ENCODE measurements around the gene NKX3-2. TPM values are rescaled to one million over a fixed set of nuclear protein-coding genes. Genes with fewer than 3 reads are reported as not detected.
A peak's percentile ranks its signal among the peaks of the same experiment; 100 is the strongest.

NKX3-2 gene
- total and polyA plus RNA-seq, 2 of the 8 experiments (the other 6 are each of a cell fraction or from before 2014, with no cell fraction given): 0.13 TPM; not detected in 1

DNA sequence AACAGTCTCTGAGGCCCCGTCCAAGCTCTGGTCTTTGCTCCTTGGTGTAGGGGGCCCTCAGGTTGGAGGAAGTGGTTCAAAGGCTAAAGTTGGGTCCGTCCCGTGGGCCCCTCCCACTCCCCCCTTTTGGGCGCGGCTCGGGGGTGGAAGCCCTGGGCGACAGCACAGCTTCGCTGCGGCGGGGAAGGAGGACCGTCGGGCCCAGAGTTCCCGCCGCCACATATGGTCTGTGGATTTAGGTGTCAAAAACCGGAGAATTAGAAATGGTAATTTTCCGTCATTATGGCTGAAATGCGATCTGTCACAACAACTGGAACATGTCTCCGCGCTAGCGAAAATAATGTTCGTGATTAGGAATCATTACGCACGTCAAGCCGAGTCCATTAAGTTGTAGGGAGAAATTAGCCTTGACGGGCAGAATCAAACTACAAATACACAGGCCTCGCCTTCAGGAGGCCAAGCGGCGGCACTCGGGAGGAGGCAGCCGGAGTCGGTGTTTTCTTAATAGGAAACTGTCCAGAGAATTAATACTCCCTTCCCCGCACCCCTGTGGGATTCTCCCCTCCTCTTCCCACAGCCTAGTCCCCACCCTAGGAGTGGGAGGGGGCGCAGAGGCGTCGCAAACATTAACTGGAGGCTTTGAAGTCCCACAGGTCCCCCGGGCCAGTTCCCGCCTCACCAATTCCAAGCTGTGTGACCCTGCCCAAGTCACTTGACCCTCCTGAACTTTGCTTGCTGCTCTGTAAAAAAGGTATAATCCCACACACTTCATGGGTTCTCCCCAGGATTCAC is 15.0 kb downstream of the NKX3-2 start (continued):
- TF ChIP-seq SUZ12 (IDR thresholded peaks at IDR 0.05; ENCODE audit: low read length) (peak; percentile 95), RNF2 (IDR thresholded peaks at IDR 0.05; ENCODE audit: borderline replicate concordance, low read depth, low read length, missing control alignments, poor library complexity, severe bottlenecking) (peak; percentile 91)

Data from H1 (cell line).